UCSD-AML1 (cell line): ENCODE measurements around the gene THAP3.

Source experiments
- DNase-seq: peaks from one replicate; lab custom pipeline; 2025; ENCODE audit not compliant: unreplicated experiment; lab: John Stamatoyannopoulos, UW

THAP3 gene

GRCh38 chr1:6668503-6668902, 43.8 kb downstream of the THAP3 start:
- DNase-seq, result no peak

- no peak for DNase-seq
Measured at GRCh38 chr1:6672558-6672957, 47.9 kb downstream of the THAP3 start.

GRCh38 chr1:6673816-6674398, 49.2 kb downstream of the THAP3 start:
- DNase-seq, result no peak

GRCh38 chr1:6674771-6675170, 50.1 kb downstream of the THAP3 start:
- DNase-seq, result no peak

- no peak for DNase-seq
Measured at GRCh38 chr1:6675941-6676340, 51.3 kb downstream of the THAP3 start.
